A673 (cell line): ENCODE results near the gene KDM4B. TPM values are rescaled to one million over a fixed set of nuclear protein-coding genes. Genes with fewer than 3 reads are reported as not detected.
A peak's percentile ranks its signal among the peaks of the same experiment; 100 is the strongest.

Experiments
- BruUV-seq: library from RNA; stranded (reverse); fragments of 400-500 nt; replicated peaks from 2 replicates; lab custom pipeline; 2021; lab: Mats Ljungman, UMichigan
- CTCF ChIA-PET: fragments of 300-600 bp; sonication (Branson Sonifier 250); formaldehyde crosslinking; loops from one replicate; lab custom pipeline; 2022; ENCODE audit warnings: antibody characterized with exemption; lab: Charles Lee
- POLR2A ChIA-PET: fragments of 300-600 bp; sonication (Branson Sonifier 250); formaldehyde crosslinking; loops from one replicate; lab custom pipeline; 2022; ENCODE audit warnings: antibody characterized with exemption; ENCODE audit not compliant: low non-redundant PET; lab: Charles Lee
- DNase-seq: peaks from one replicate; pipeline ENCODE4 v3.0.0-alpha.2; 2015; ENCODE audit warnings: low spot score
- H3K27ac ChIP-seq: fragments of 200-600 bp; sonication (generic); 2 replicates; pipeline ENCODE4 v1.5.1; 2016; ENCODE audit warnings: mixed run types, low read depth, mild to moderate bottlenecking, mixed read lengths, antibody characterized with exemption, low read length; ENCODE audit not compliant: poor library complexity, severe bottlenecking
- H3K27me3 ChIP-seq: fragments of 200-600 bp; sonication (generic); replicated peaks from 2 replicates; pipeline ENCODE4 v1.6.1; 2017; ENCODE audit warnings: mixed run types, low read depth, mild to moderate bottlenecking, mixed read lengths, antibody characterized with exemption, low read length; ENCODE audit not compliant: insufficient read depth, poor library complexity
- H3K36me3 ChIP-seq: fragments of 200-600 bp; sonication (generic); 2 replicates; pipeline ENCODE4 v1.6.1; 2016; ENCODE audit warnings: mixed run types, mild to moderate bottlenecking, mixed read lengths, antibody characterized with exemption, low read length; ENCODE audit not compliant: insufficient read depth, poor library complexity, severe bottlenecking
- H3K4me1 ChIP-seq: fragments of 200-600 bp; sonication (generic); 2 replicates; pipeline ENCODE4 v1.6.1; 2017; ENCODE audit warnings: mixed run types, mild to moderate bottlenecking, mixed read lengths, antibody characterized with exemption, low read length; ENCODE audit not compliant: insufficient read depth, poor library complexity, severe bottlenecking
- H3K4me3 ChIP-seq: fragments of 200-600 bp; sonication (generic); 2 replicates; pipeline ENCODE4 v1.5.1; 2016; ENCODE audit warnings: low read depth, mixed run types, mild to moderate bottlenecking, mixed read lengths, low read length; ENCODE audit not compliant: poor library complexity, severe bottlenecking
- H3K9me3 ChIP-seq: fragments of 200-600 bp; sonication (generic); 2 replicates; pipeline ENCODE4 v1.6.1; 2016; ENCODE audit warnings: mixed run types, low read depth, mild to moderate bottlenecking, mixed read lengths, antibody characterized with exemption, low read length; ENCODE audit not compliant: poor library complexity, severe bottlenecking
- EZH2 ChIP-seq: fragments of 200-600 bp; sonication (generic); IDR thresholded peaks from 2 replicates; pipeline ENCODE4 v1.6.1; 2017; ENCODE audit warnings: borderline replicate concordance, low read depth, mild to moderate bottlenecking, mixed read lengths, antibody characterized with exemption, low read length; ENCODE audit not compliant: poor library complexity, severe bottlenecking
- intact Hi-C: fragments of 100-400 bp; cut with micrococcal nuclease; formaldehyde crosslinking; loops from one replicate; pipeline ENCODE4 v1.10.0; 2022; ENCODE audit not compliant: unreplicated experiment
- total RNA-seq: library from RNA; stranded (reverse); gene quantifications from 2 replicates; pipeline ENCODE4 v1.2.3, GENCODE V29; 2021
- TF ChIP-seq, protein P1 (sequence below): fragments of 300-800, 200-600 bp; sonication (generic); conservative IDR thresholded peaks from 2 replicates; pipeline ENCODE4 v1.5.1; 2017; ENCODE audit warnings: low read depth, mild to moderate bottlenecking, antibody characterized with exemption, low read length, moderate library complexity, mixed read lengths

KDM4B gene
- total RNA-seq, 1 experiment from 2014 or later: 30.0 TPM

DNA sequence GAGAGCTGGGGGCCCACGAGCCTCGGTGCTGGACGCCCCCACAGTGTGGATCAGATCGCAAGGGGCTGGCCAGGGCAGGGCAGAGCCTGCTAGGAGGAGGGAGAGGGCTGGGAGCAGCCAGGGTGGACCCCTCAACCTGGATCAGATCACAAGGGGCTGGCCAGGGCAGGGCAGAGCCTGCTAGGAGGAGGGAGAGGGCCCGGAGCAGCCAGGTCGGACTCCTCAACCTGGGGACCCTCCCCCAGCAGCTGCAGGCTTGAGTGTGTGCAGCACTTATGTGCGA lies 126.6 kb downstream of the KDM4B start:
- POLR2A ChIA-PET: interaction anchor here (0.6 to 0.7 kb wide), 2 partner anchors 250 to 310 kb away, joined by 8 to 14 read pairs; no protein-coding TSS in a partner anchor
- intact Hi-C loops: no loop called here
- DNase-seq: no peak
- Histone ChIP-seq H3K4me1 (peaks cover 76% of the 10 kb centered on the region), H3K9me3 (peaks cover 20% of the 10 kb centered on the region), H3K36me3 (peaks cover 15% of the 10 kb centered on the region), H3K27ac (peak overlapping the region; percentile 100), H3K27me3 (no peaks in the 10 kb centered on the region), H3K4me3 (no peak overlapping the region)
- TSS peak; percentile 67 for BruUV-seq
- CTCF ChIA-PET: interaction anchor here (0.6 to 1.4 kb wide), 2 partner anchors 47 to 694 kb away, joined by 4 to 11 read pairs; no protein-coding TSS in a partner anchor
- no peak for TF ChIP-seq EZH2
- TF ChIP-seq, protein P1, sequence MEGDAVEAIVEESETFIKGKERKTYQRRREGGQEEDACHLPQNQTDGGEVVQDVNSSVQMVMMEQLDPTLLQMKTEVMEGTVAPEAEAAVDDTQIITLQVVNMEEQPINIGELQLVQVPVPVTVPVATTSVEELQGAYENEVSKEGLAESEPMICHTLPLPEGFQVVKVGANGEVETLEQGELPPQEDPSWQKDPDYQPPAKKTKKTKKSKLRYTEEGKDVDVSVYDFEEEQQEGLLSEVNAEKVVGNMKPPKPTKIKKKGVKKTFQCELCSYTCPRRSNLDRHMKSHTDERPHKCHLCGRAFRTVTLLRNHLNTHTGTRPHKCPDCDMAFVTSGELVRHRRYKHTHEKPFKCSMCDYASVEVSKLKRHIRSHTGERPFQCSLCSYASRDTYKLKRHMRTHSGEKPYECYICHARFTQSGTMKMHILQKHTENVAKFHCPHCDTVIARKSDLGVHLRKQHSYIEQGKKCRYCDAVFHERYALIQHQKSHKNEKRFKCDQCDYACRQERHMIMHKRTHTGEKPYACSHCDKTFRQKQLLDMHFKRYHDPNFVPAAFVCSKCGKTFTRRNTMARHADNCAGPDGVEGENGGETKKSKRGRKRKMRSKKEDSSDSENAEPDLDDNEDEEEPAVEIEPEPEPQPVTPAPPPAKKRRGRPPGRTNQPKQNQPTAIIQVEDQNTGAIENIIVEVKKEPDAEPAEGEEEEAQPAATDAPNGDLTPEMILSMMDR: no peak

DNA sequence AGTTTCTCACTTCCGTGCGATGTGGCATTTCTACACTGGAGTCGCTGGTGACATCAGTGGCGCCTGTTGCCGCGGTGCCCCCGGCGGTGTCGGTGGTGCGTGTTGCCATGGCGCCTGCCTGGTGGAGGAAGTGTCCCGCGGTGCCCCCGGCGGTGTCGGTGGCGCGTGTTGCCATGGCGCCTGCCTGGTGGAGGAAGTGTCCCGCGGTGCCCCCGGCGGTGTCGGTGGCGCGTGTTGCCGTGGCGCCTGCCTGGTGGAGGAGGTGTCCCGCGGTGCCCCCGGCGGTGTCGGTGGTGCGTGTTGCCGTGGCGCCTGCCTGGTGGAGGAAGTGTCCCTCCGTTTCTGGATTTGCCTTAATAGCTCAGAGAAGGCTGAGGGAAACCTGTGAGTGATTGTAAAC lies 127.6 kb downstream of the KDM4B start:
- intact Hi-C loops: no loop called here
- no peaks in the 10 kb centered on the region for H3K27me3 ChIP-seq

DNA sequence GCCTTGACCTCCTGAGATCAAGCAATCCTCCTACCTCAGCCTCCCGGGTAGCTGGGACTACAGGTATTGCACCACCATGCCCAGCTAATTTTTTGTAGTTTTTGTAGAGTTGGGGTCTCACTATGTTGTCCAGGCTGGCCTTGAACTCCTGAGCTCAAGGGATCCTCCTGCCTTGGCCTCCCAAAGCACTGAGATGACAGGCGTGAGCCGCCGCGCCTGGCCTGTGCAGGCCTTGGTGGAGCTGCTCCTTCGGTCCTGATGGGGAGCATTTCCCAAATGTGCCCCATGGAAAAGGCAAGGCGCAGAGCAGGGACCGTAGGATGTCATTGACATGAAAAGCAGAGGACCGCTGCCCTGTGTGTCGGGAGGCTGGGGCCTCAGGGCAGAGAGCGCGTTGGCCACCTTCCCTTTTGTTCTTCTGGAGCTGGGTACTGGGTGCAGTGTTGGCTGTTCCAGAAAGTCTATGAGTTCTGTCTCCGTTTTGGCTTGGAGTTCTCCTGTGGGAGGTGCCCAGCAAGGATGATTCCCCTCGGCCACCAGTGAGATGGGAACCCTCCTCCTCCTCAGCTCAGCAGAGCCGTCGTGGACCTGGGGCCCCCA lies 128.5 kb downstream of the KDM4B start:
- CTCF ChIA-PET: interaction anchor here (0.6 to 1.0 kb wide), 2 partner anchors 16 to 49 kb away, joined by 4 read pairs; no protein-coding TSS in a partner anchor
- peaks cover 60% of the 10 kb centered on the region for H3K4me1 ChIP-seq
- intact Hi-C loops: no loop called here
- no TSS peak for BruUV-seq
- H3K4me3 ChIP-seq: no peak overlapping the region
- POLR2A ChIA-PET: interaction anchor here (0.5 kb wide), 1 partner anchor 20 kb away, joined by 3 read pairs; no protein-coding TSS in a partner anchor
- no peak for TF ChIP-seq EZH2
- TF ChIP-seq, protein P1: no peak
- H3K27ac ChIP-seq: peak overlapping the region; percentile 100
- H3K27me3 ChIP-seq: no peaks in the 10 kb centered on the region
- H3K36me3 ChIP-seq: peaks cover 15% of the 10 kb centered on the region
- H3K9me3 ChIP-seq: peaks cover 21% of the 10 kb centered on the region
- no peak for DNase-seq

More for the DNA sequence above, 127.6 kb downstream of the KDM4B start:
- H3K4me1 ChIP-seq: peaks cover 66% of the 10 kb centered on the region
- no peak for TF ChIP-seq EZH2
- TF ChIP-seq, protein P1: no peak
- ChIA-PET POLR2A (interaction anchor here (0.5 kb wide), 1 partner anchor 19 kb away, joined by 3 read pairs; no protein-coding TSS in a partner anchor), CTCF (interaction anchor here (0.6 to 1.0 kb wide), 3 partner anchors 17 to 66 kb away, joined by 4 read pairs; no protein-coding TSS in a partner anchor)
- peak; percentile 98 for DNase-seq
- BruUV-seq: no TSS peak
- H3K27ac ChIP-seq: peak overlapping the region; percentile 100
- peaks cover 21% of the 10 kb centered on the region for H3K9me3 ChIP-seq
- peaks cover 15% of the 10 kb centered on the region for H3K36me3 ChIP-seq
- H3K4me3 ChIP-seq: no peak overlapping the region
